AG04449 (cell line): Measurements from ENCODE around the gene CLPX.
A peak's percentile ranks its signal among the peaks of the same experiment; 100 is the strongest.
"Not testable (repeated sequence)": the region's sequence is repeated elsewhere in the genome, so short reads cannot be mapped to it uniquely, and the experiment has no call there.

ENCODE experiments used
- CTCF ChIA-PET: fragments of 350-600 bp; formaldehyde crosslinking; extraction: SDS; loops from one replicate; lab custom pipeline; 2021; ENCODE audit warnings: antibody characterized with exemption; lab: Yijun Ruan, JAX
- POLR2A ChIA-PET: fragments of 400-600, 350-600 bp; formaldehyde crosslinking; extraction: SDS; loops from one replicate; lab custom pipeline; 2020; ENCODE audit warnings: antibody characterized with exemption, inconsistent platforms; lab: Yijun Ruan, JAX
- DNase-seq: peaks from one replicate; pipeline ENCODE4 v3.0.0-alpha.2; 2010; ENCODE audit warnings: low read depth, low spot score
- H3K4me3 ChIP-seq: 2 replicates; pipeline ENCODE4 v1.5.1; 2011; ENCODE audit warnings: low read depth, mild to moderate bottlenecking, control low read depth, low read length
- CTCF ChIP-seq: IDR thresholded peaks from one replicate; pipeline ENCODE4 v1.5.1; 2011; ENCODE audit warnings: mild to moderate bottlenecking, moderate library complexity, low read length, control low read depth, inconsistent platforms; ENCODE audit not compliant: insufficient read depth; ENCODE audit errors: missing control alignments

Gene CLPX

GRCh38 chr15:65184868-65185717, at the start of gene CLPX:
Gene CLPX (minus strand): TSS chr15:65185342. CDS start chr15:65185153, 189 bp downstream.
- DNase-seq = peak; percentile 41
- POLR2A ChIA-PET = interaction anchor here (0.8 to 2.6 kb wide), 4 partner anchors 101 to 120 kb away, joined by 4 to 24 read pairs (median 12); partner anchors contain the start of genes PARP16, RNU5A-1 and RNU5B-1

GRCh38 chr15:65233696-65234095, 48.6 kb upstream of the CLPX start:
- POLR2A ChIA-PET = no interaction called here

More at GRCh38 chr15:65184868-65185717, at the start of gene CLPX:
- peak within 1 kb of the TSS; percentile 91 for H3K4me3 ChIP-seq
- CTCF ChIA-PET = interaction anchor here (0.7 to 12.6 kb wide), 9 partner anchors 9 to 120 kb away, joined by 3 to 208 read pairs (median 5); partner anchors contain the start of genes PARP16 and RNU5B-1
- TF ChIP-seq CTCF = no peak

GRCh38 chr15:65232520-65232919, 47.4 kb upstream of the CLPX start:
- TF ChIP-seq CTCF = no peak
- no peak for DNase-seq
- CTCF ChIA-PET = no interaction called here
- no peak overlapping the region for H3K4me3 ChIP-seq
- POLR2A ChIA-PET = no interaction called here

More at GRCh38 chr15:65233696-65234095, 48.6 kb upstream of the CLPX start:
- no peak for TF ChIP-seq CTCF
- no peak overlapping the region for H3K4me3 ChIP-seq
- no peak for DNase-seq
- CTCF ChIA-PET = no interaction called here

GRCh38 chr15:65231306-65231705, 46.2 kb upstream of the CLPX start:
- POLR2A ChIA-PET = no interaction called here
- CTCF ChIA-PET = no interaction called here
- TF ChIP-seq CTCF = no peak
- no peak for DNase-seq
- no peak overlapping the region for H3K4me3 ChIP-seq

- CTCF ChIA-PET, H3K4me3 ChIP-seq, DNase-seq, POLR2A ChIA-PET: not testable (repeated sequence)
These were observed 41.8 kb upstream of the CLPX start for GRCh38 chr15:65226901-65227300.

- CTCF ChIA-PET = no interaction called here
- DNase-seq = no peak
- POLR2A ChIA-PET = no interaction called here
- H3K4me3 ChIP-seq = no peak overlapping the region
- no peak for TF ChIP-seq CTCF
These were observed 41.1 kb upstream of the CLPX start for GRCh38 chr15:65226221-65226620.

GRCh38 chr15:65223996-65224395, 38.9 kb upstream of the CLPX start:
- ChIA-PET CTCF (no interaction called here), POLR2A (no interaction called here)
- DNase-seq = no peak
- TF ChIP-seq CTCF = no peak
- H3K4me3 ChIP-seq = no peak overlapping the region
